K562 (cell line): Measurements from ENCODE around the gene PXN. TPM values are rescaled to one million over a fixed set of nuclear protein-coding genes. Genes with fewer than 3 reads are reported as not detected.

Source experiments
- ATAC-seq: fragments of 200-7000 bp; cut with Tn5 transposase; 3 replicates; pipeline ENCODE4 v1.9.1; 2020; ENCODE audit warnings: moderate library complexity
- BruUV-seq: library from RNA; stranded (reverse); fragments of 400-500 nt; replicated peaks from 2 replicates; lab custom pipeline; 2021; lab: Mats Ljungman, UMichigan
- CTCF ChIA-PET: fragments of 300-600 bp; formaldehyde crosslinking; extraction: SDS; loops from one replicate; lab custom pipeline; 2021; ENCODE audit warnings: low intra/inter-chr PET ratio; lab: Yijun Ruan, JAX
- POLR2A ChIA-PET: fragments of 300-600, 350-650 bp; sonication (Branson Sonifier 250); formaldehyde crosslinking; extraction: SDS; loops from one replicate; lab custom pipeline; 2021; ENCODE audit warnings: antibody characterized with exemption, inconsistent platforms; lab: Yijun Ruan, JAX
- DNase-seq, 4 experiments: peaks; one replicate each; pipeline versions ENCODE4 v3.0.0 to v3.0.0-alpha.2; 2011 to 2018; ENCODE audit warnings: low spot score in 3 of 4, mixed read lengths in 3 of 4; ENCODE audit errors: extremely low read depth in 1 of 4
- FAIRE-seq: peaks from 2 replicates; lab custom pipeline; 2011; peaks lifted over from hg19 to GRCh38; lab: Jason Lieb, UNC
- H2AFZ ChIP-seq: 2 replicates; pipeline ENCODE4 v1.6.0; 2011; ENCODE audit warnings: low read depth, low read length, control low read depth, inconsistent platforms
- H3K27ac ChIP-seq: fragments of 200-600 bp; 3 replicates; pipeline ENCODE4 v1.8.0; 2011; ENCODE audit warnings: low read depth, mild to moderate bottlenecking, control low read depth, inconsistent platforms, low read length, moderate library complexity, mixed read lengths; ENCODE audit errors: extremely low read depth
- H3K27me3 ChIP-seq, 2 experiments: fragments of 300-600 bp in 1 of 2; 2 replicates in 1 of 2; 3 replicates in 1 of 2; pipeline versions ENCODE4 v1.6.0 to v1.8.0; 2011; ENCODE audit warnings: inconsistent platforms in 2 of 2, low read length in 2 of 2, mild to moderate bottlenecking in 1 of 2, mixed read lengths in 1 of 2, moderate library complexity in 1 of 2; ENCODE audit not compliant: control insufficient read depth in 2 of 2, insufficient read depth in 2 of 2
- H3K36me3 ChIP-seq: fragments of 300-600 bp; 3 replicates; pipeline ENCODE4 v1.8.0; 2011; ENCODE audit warnings: mild to moderate bottlenecking, low read length, inconsistent platforms; ENCODE audit not compliant: control insufficient read depth, insufficient read depth
- H3K4me1 ChIP-seq, 2 experiments: fragments of 200-600 bp in 1 of 2; replicated peaks in 1 of 2; 2 replicates in 1 of 2; 3 replicates in 1 of 2; pipeline versions ENCODE4 v1.5.1 to v1.8.0; 2011; ENCODE audit warnings: inconsistent platforms in 2 of 2, low read length in 2 of 2, mild to moderate bottlenecking in 1 of 2, mixed read lengths in 1 of 2, moderate library complexity in 1 of 2; ENCODE audit not compliant: control insufficient read depth in 2 of 2, insufficient read depth in 2 of 2
- H3K4me2 ChIP-seq: 2 replicates; pipeline ENCODE4 v1.6.1; 2011; ENCODE audit warnings: low read length, control low read depth, inconsistent platforms, mixed read lengths; ENCODE audit not compliant: insufficient read depth
- H3K4me3 ChIP-seq: fragments of 200-600 bp; sonication (generic), shearing (Covaris generic); 2 replicates; pipeline ENCODE4 v1.5.1; 2016; ENCODE audit warnings: control low read depth, inconsistent platforms
- H3K79me2 ChIP-seq: fragments of 200-600 bp; 3 replicates; pipeline ENCODE4 v1.8.0; 2011; ENCODE audit warnings: low read length, inconsistent platforms; ENCODE audit not compliant: control insufficient read depth, insufficient read depth
- H3K9ac ChIP-seq, 2 experiments: 2 replicates each; pipeline versions ENCODE4 v1.6.0 to v1.6.1; 2011; ENCODE audit warnings: low read depth in 2 of 2, low read length in 2 of 2, control low read depth in 1 of 2, inconsistent platforms in 1 of 2, mild to moderate bottlenecking in 1 of 2, mixed read lengths in 1 of 2; ENCODE audit not compliant: insufficient read depth in 1 of 2
- H3K9me1 ChIP-seq: one replicate; pipeline ENCODE4 v1.6.0; 2011; ENCODE audit warnings: inconsistent platforms, mild to moderate bottlenecking, low read length, moderate library complexity; ENCODE audit not compliant: control insufficient read depth, insufficient read depth
- H3K9me3 ChIP-seq: replicated peaks from 2 replicates; pipeline ENCODE4 v1.5.1; 2011; ENCODE audit warnings: low read depth, low read length, inconsistent platforms; ENCODE audit not compliant: control insufficient read depth, insufficient read depth
- H4K20me1 ChIP-seq: replicated peaks from 2 replicates; pipeline ENCODE4 v1.6.1; 2011; ENCODE audit warnings: low read length, inconsistent platforms, mixed read lengths; ENCODE audit not compliant: control insufficient read depth, insufficient read depth
- E2F1 ChIP-seq: sonication (generic); formaldehyde crosslinking; IDR thresholded peaks from 2 replicates; pipeline ENCODE4 v1.8.1; 2023; ENCODE audit warnings: mild to moderate bottlenecking, missing genetic modification reagents, moderate library complexity
- POLR2G ChIP-seq: fragments of 200-400 bp; formaldehyde crosslinking; IDR thresholded peaks from 2 replicates; pipeline ENCODE4 v1.6.1; 2017; ENCODE audit warnings: low read depth, mild to moderate bottlenecking, antibody characterized with exemption, low read length, moderate library complexity
- WGBS: fragments of 100-300 bp; shearing (Covaris generic); methylation state at CpG from one replicate; pipeline ENCODE4 v1.1.6; 2016; ENCODE audit warnings: low coverage, mixed read lengths; ENCODE audit not compliant: insufficient coverage; ENCODE audit errors: missing lambda C conversion rate; 5-methylcytosine and 5-hydroxymethylcytosine counted together
- in situ Hi-C: fragments of 300-500 bp; cut with MboI; formaldehyde crosslinking; loops from 4 replicates; pipeline ENCODE4 v1.15.0; 2018; ENCODE audit warnings: inconsistent platforms, mixed read lengths
- intact Hi-C: fragments of 100-400 bp; cut with micrococcal nuclease; formaldehyde crosslinking; loops from 2 replicates; pipeline ENCODE4 v1.14.2; 2022
- polyA plus RNA-seq, 8 experiments: library from polyadenylated mRNA; depleted of rRNA in 4 of 8; stranded (reverse) in 5 of 8; unstranded in 3 of 8; fragments of >200 nt; fragmentation: Nextera tagmentation in 2 of 8; fragmentation: Illumina TruSeq in 1 of 8; extraction: Ambion mirVana in 2 of 8; extraction: Trizol in 1 of 8; gene quantifications; 2 replicates each; pipeline versions ENCODE4 v1.2.1 to v1.2.3, GENCODE V29; 2011 to 2014; ENCODE audit warnings: inconsistent platforms in 1 of 8, missing spikeins in 1 of 8
- total RNA-seq, 7 experiments: library from RNA; depleted of rRNA in 6 of 7; stranded (reverse); fragments of >200 nt in 6 of 7; fragmentation: Illumina TruSeq in 2 of 7; extraction: Trizol in 2 of 7; gene quantifications; 2 replicates each; pipeline versions ENCODE4 v1.2.1 to v1.2.3, GENCODE V29; 2011 to 2021; ENCODE audit warnings: low replicate concordance in 1 of 7

PXN gene
- total and polyA plus RNA-seq, 9 of the 15 experiments (the other 6 are each of a cell fraction or from before 2014, with no cell fraction given): 4.0 to 74.1 (median 18.6) TPM

- no peaks in the 10 kb centered on the region for H3K79me2 ChIP-seq
- TF ChIP-seq E2F1 (CRISPR knock-in tag): no peak
- TF ChIP-seq POLR2G: peak; percentile 11; the same call in 1 of the 2 replicates
- ATAC-seq (no peak), DNase-seq (no peak), FAIRE-seq (no peak)
- BruUV-seq: no TSS peak
- H3K9me3 ChIP-seq: no peaks in the 10 kb centered on the region
- H3K27me3 ChIP-seq: no peaks in the 10 kb centered on the region
- WGBS: 88% methylated on average over 15 of the region's 15 CpGs
- CTCF ChIA-PET: no interaction called here
- peak overlapping the region in 1 of 2 experiments; percentile 35; a peak in 1 of 4 replicates for H3K9ac ChIP-seq
- no peak overlapping the region for H2AFZ ChIP-seq
- H4K20me1 ChIP-seq: no peaks in the 10 kb centered on the region
- H3K27ac ChIP-seq: no peak overlapping the region
- H3K9me1 ChIP-seq: no peaks in the 10 kb centered on the region
- no peak overlapping the region for H3K4me3 ChIP-seq
- intact Hi-C loops: no loop called here
- H3K4me1 ChIP-seq: peaks cover 0 to 40% of the 10 kb centered on the region in 2 experiments; a peak in 2 of 5 replicates
- in situ Hi-C loops: no loop called here
- POLR2A ChIA-PET: interaction anchor here (1.0 kb wide), 1 partner anchor 76 kb away, joined by 6 read pairs; the partner anchor contains the start of gene RNU4-2
- H3K4me2 ChIP-seq: no peak overlapping the region
- peaks cover 65% of the 10 kb centered on the region; the same call in 2 of the 3 replicates for H3K36me3 ChIP-seq
Measured at GRCh38 chr12:120215357-120215735, 50.2 kb downstream of the PXN start.
